HepG2 (cell line): Measurements from ENCODE around the gene GPRIN1. TPM values are rescaled to one million over a fixed set of nuclear protein-coding genes. Genes with fewer than 3 reads are reported as not detected.

Source experiments
- ATAC-seq: fragments of 200-7000 bp; cut with Tn5 transposase; 3 replicates; pipeline ENCODE4 v1.9.1; 2020; ENCODE audit warnings: mild to moderate bottlenecking, moderate library complexity
- BruUV-seq: library from RNA; stranded (reverse); fragments of 400-500 nt; replicated peaks from 2 replicates; lab custom pipeline; 2021; lab: Mats Ljungman, UMichigan
- CTCF ChIA-PET: fragments of 300-600 bp; formaldehyde crosslinking; extraction: SDS; loops from one replicate; lab custom pipeline; 2021; ENCODE audit warnings: low total read pairs, inconsistent platforms, low intra/inter-chr PET ratio; lab: Yijun Ruan, JAX
- POLR2A ChIA-PET: fragments of 350-600 bp; sonication (Branson Sonifier 250); formaldehyde crosslinking; loops from one replicate; lab custom pipeline; 2020; ENCODE audit warnings: antibody characterized with exemption, inconsistent platforms; lab: Yijun Ruan, JAX
- DNase-seq: peaks from one replicate; pipeline ENCODE4 v3.0.0-alpha.2; 2015; ENCODE audit warnings: low spot score
- FAIRE-seq: peaks from 3 replicates; lab custom pipeline; 2011; peaks lifted over from hg19 to GRCh38; lab: Jason Lieb, UNC
- H2AFZ ChIP-seq: one replicate; pipeline ENCODE4 v1.6.1; 2011; ENCODE audit warnings: low read length, inconsistent platforms
- H3K27ac ChIP-seq: fragments of 300-600 bp; 3 replicates; pipeline ENCODE4 v1.8.0; 2011; ENCODE audit warnings: mixed run types, mild to moderate bottlenecking, mixed read lengths, low read length, inconsistent platforms; ENCODE audit not compliant: insufficient read depth; ENCODE audit errors: extremely low read length
- H3K27me3 ChIP-seq, 2 experiments: fragments of 200-600 bp in 1 of 2; 2 replicates in 1 of 2; 3 replicates in 1 of 2; pipeline versions ENCODE4 v1.6.0 to v1.8.0; 2011; ENCODE audit warnings: low read length in 2 of 2, mild to moderate bottlenecking in 2 of 2, moderate library complexity in 2 of 2, inconsistent platforms in 1 of 2; ENCODE audit not compliant: insufficient read depth in 2 of 2, control insufficient read depth in 1 of 2
- H3K36me3 ChIP-seq, 2 experiments: fragments of 200-600 bp in 1 of 2; replicated peaks in 1 of 2; 2 replicates in 1 of 2; 3 replicates in 1 of 2; pipeline versions ENCODE4 v1.5.1 to v1.8.0; 2011; ENCODE audit warnings: low read length in 2 of 2, inconsistent platforms in 1 of 2; ENCODE audit not compliant: insufficient read depth in 2 of 2, control insufficient read depth in 1 of 2
- H3K4me1 ChIP-seq: 2 replicates; pipeline ENCODE4 v1.5.1; 2012; ENCODE audit warnings: low read length, inconsistent platforms; ENCODE audit not compliant: insufficient read depth
- H3K4me2 ChIP-seq: 2 replicates; pipeline ENCODE4 v1.6.0; 2011; ENCODE audit warnings: low read depth, low read length, inconsistent platforms
- H3K4me3 ChIP-seq, 3 experiments: fragments of 200-600 bp in 1 of 3; sonication (generic), shearing (Covaris generic) in 1 of 3; replicated peaks in 1 of 3; 2 replicates each; pipeline ENCODE4 v1.5.1; 2011 to 2016; ENCODE audit warnings: low read length in 3 of 3, inconsistent platforms in 2 of 3, low read depth in 2 of 3, mild to moderate bottlenecking in 2 of 3, control low read depth in 1 of 3, mixed read lengths in 1 of 3; ENCODE audit not compliant: insufficient read depth in 1 of 3
- H3K79me2 ChIP-seq: one replicate; pipeline ENCODE4 v1.6.1; 2011; ENCODE audit warnings: low read length, inconsistent platforms; ENCODE audit not compliant: insufficient read depth
- H3K9ac ChIP-seq: 2 replicates; pipeline ENCODE4 v1.6.0; 2011; ENCODE audit warnings: mild to moderate bottlenecking, low read depth, low read length, inconsistent platforms; ENCODE audit not compliant: insufficient read depth
- H3K9me3 ChIP-seq: 2 replicates; pipeline ENCODE4 v1.5.1; 2012; ENCODE audit warnings: mild to moderate bottlenecking, low read length
- H4K20me1 ChIP-seq: 2 replicates; pipeline ENCODE4 v1.6.0; 2011; ENCODE audit warnings: inconsistent platforms, mild to moderate bottlenecking, low read length, moderate library complexity; ENCODE audit not compliant: insufficient read depth
- KDM6A ChIP-seq: IDR thresholded peaks from 2 replicates; pipeline ENCODE4 v1.6.1; 2016; ENCODE audit warnings: low read depth
- SIN3B ChIP-seq: fragments of 150-350 bp; IDR thresholded peaks from 2 replicates; pipeline ENCODE4 v1.6.1; 2014; ENCODE audit warnings: low read length
- SP5 ChIP-seq: IDR thresholded peaks from 2 replicates; pipeline ENCODE4 v1.6.1; 2016; ENCODE audit warnings: low read depth, borderline replicate concordance
- ZNF326 ChIP-seq: sonication (generic); formaldehyde crosslinking; IDR thresholded peaks from 2 replicates; pipeline ENCODE4 v1.4.0; 2020; ENCODE audit warnings: missing genetic modification reagents, borderline replicate concordance
- ZNF33B ChIP-seq: sonication (generic); formaldehyde crosslinking; IDR thresholded peaks from 2 replicates; pipeline ENCODE4 v1.5.1; 2020; ENCODE audit warnings: mild to moderate bottlenecking, missing genetic modification reagents
- WGBS: methylation state at CpG from one replicate; pipeline ENCODE4 v1.1.6; 2017; ENCODE audit warnings: low lambda C conversion rate; 5-methylcytosine and 5-hydroxymethylcytosine counted together
- in situ Hi-C: cut with HindIII; loops from 2 replicates; pipeline ENCODE4 v1.10.0; 2017; ENCODE audit warnings: low pct_unique_long_range_greater_than_20kb; ENCODE audit not compliant: extremely low pct_ligation_motif_present
- intact Hi-C: fragments of 100-400 bp; cut with micrococcal nuclease; formaldehyde crosslinking; loops from one replicate; pipeline ENCODE4 v1.10.0; 2022; ENCODE audit not compliant: unreplicated experiment
- polyA plus RNA-seq, 8 experiments: library from polyadenylated mRNA; depleted of rRNA in 3 of 8; stranded (reverse) in 7 of 8; unstranded in 1 of 8; fragments of >200 nt; fragmentation: Illumina TruSeq in 4 of 8; extraction: Trizol in 4 of 8; gene quantifications; 2 replicates each; pipeline versions ENCODE4 v1.2.1 to v1.2.3, GENCODE V29; 2011 to 2016; ENCODE audit warnings: low read depth in 4 of 8, missing spikeins in 1 of 8, mixed read lengths in 1 of 8; ENCODE audit not compliant: insufficient read depth in 1 of 8
- total RNA-seq, 5 experiments: library from RNA; depleted of rRNA; stranded (reverse); fragments of >200 nt; fragmentation: Illumina TruSeq; extraction: Trizol; gene quantifications; 2 replicates each; pipeline ENCODE4 v1.2.3, GENCODE V29; 2016; ENCODE audit warnings: low read depth in 1 of 5
- TF ChIP-seq, protein P1 (sequence below): sonication (generic); formaldehyde crosslinking; IDR thresholded peaks from 2 replicates; pipeline ENCODE4 v1.4.0; 2020; ENCODE audit warnings: mild to moderate bottlenecking, missing genetic modification reagents
- TF ChIP-seq, protein P2 (sequence below): IDR thresholded peaks from 2 replicates; pipeline ENCODE4 v1.6.1; 2012; ENCODE audit warnings: low read depth, low read length, improper control_type of control experiment

GPRIN1 gene
- total and polyA plus RNA-seq, 2 of the 13 experiments (the other 11 are each of a cell fraction or from before 2014, with no cell fraction given), result 0.32 to 2.0 TPM

DNA sequence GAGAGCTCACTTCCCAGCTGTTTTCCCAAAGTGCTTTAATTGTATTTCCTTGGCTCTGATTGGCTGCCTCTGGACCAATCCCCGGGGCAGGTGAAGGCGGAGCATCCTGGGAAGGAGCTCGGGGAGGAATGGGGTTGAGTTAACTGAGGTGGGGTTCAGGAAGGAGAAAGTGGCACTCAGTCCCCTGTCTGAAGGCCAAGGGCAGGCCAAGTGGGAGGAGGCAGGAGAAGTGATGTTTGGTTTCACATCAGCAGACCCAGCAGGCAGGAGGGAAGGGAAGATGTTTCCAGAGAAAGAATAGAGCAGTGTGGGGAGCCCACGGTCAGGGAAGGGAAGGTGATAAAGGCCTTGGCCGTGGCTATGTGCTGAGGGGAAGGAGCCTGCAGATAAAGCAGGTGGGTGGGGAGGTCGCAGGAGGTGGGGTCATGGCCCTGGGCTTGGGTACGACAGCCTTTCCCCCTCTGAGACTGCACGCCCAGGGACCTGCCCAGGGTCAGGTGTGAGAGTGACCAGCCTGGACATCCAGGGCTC is 40.5 kb upstream of the GPRIN1 start:
- H3K4me1 ChIP-seq, result peaks cover 21% of the 10 kb centered on the region
- DNase-seq, result no peak
- no peak overlapping the region for H2AFZ ChIP-seq
- ATAC-seq, result no peak
- 64% methylated on average over 8 of the region's 8 CpGs for WGBS
- H3K9ac ChIP-seq, result no peak overlapping the region
- H3K36me3 ChIP-seq, result no peaks in the 10 kb centered on the region; a peak in 1 of 5 replicates
- no peaks in the 10 kb centered on the region; a peak in 1 of 5 replicates for H3K27me3 ChIP-seq
- intact Hi-C loops (no loop called here), in situ Hi-C loops (no loop called here)
- no peak overlapping the region for H3K4me3 ChIP-seq
- H3K27ac ChIP-seq, result no peak overlapping the region
- H3K4me2 ChIP-seq, result no peak overlapping the region
- no peaks in the 10 kb centered on the region for H3K9me3 ChIP-seq
- TF ChIP-seq, protein P1, sequence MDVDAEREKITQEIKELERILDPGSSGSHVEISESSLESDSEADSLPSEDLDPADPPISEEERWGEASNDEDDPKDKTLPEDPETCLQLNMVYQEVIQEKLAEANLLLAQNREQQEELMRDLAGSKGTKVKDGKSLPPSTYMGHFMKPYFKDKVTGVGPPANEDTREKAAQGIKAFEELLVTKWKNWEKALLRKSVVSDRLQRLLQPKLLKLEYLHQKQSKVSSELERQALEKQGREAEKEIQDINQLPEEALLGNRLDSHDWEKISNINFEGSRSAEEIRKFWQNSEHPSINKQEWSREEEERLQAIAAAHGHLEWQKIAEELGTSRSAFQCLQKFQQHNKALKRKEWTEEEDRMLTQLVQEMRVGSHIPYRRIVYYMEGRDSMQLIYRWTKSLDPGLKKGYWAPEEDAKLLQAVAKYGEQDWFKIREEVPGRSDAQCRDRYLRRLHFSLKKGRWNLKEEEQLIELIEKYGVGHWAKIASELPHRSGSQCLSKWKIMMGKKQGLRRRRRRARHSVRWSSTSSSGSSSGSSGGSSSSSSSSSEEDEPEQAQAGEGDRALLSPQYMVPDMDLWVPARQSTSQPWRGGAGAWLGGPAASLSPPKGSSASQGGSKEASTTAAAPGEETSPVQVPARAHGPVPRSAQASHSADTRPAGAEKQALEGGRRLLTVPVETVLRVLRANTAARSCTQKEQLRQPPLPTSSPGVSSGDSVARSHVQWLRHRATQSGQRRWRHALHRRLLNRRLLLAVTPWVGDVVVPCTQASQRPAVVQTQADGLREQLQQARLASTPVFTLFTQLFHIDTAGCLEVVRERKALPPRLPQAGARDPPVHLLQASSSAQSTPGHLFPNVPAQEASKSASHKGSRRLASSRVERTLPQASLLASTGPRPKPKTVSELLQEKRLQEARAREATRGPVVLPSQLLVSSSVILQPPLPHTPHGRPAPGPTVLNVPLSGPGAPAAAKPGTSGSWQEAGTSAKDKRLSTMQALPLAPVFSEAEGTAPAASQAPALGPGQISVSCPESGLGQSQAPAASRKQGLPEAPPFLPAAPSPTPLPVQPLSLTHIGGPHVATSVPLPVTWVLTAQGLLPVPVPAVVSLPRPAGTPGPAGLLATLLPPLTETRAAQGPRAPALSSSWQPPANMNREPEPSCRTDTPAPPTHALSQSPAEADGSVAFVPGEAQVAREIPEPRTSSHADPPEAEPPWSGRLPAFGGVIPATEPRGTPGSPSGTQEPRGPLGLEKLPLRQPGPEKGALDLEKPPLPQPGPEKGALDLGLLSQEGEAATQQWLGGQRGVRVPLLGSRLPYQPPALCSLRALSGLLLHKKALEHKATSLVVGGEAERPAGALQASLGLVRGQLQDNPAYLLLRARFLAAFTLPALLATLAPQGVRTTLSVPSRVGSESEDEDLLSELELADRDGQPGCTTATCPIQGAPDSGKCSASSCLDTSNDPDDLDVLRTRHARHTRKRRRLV, result no peak
- TF ChIP-seq ZNF33B (CRISPR knock-in tag), result no peak
- TF ChIP-seq, protein P2, sequence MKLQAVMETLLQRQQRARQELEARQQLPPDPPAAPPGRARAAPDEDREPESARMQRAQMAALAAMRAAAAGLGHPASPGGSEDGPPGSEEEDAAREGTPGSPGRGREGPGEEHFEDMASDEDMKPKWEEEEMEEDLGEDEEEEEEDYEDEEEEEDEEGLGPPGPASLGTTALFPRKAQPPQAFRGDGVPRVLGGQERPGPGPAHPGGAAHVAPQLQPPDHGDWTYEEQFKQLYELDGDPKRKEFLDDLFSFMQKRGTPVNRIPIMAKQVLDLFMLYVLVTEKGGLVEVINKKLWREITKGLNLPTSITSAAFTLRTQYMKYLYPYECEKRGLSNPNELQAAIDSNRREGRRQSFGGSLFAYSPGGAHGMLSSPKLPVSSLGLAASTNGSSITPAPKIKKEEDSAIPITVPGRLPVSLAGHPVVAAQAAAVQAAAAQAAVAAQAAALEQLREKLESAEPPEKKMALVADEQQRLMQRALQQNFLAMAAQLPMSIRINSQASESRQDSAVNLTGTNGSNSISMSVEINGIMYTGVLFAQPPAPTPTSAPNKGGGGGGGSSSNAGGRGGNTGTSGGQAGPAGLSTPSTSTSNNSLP, result no peak
- no peak for TF ChIP-seq SIN3B
- no peak for TF ChIP-seq KDM6A (CRISPR knock-in tag)
- no peak for TF ChIP-seq ZNF326 (CRISPR knock-in tag)
- TF ChIP-seq SP5, result no peak
- no peak for FAIRE-seq
- H4K20me1 ChIP-seq, result no peaks in the 10 kb centered on the region
- H3K79me2 ChIP-seq, result no peaks in the 10 kb centered on the region
- ChIA-PET POLR2A (no interaction called here), CTCF (no interaction called here)
- no TSS peak for BruUV-seq
